Prostate gland (tissue), 2 donors: Measurements from ENCODE around the gene APOD. TPM values are rescaled to one million over a fixed set of nuclear protein-coding genes. Genes with fewer than 3 reads are reported as not detected.
A peak's percentile ranks its signal among the peaks of the same experiment; 100 is the strongest.

ENCODE experiments used
- DNase-seq: peaks from one replicate; pipeline ENCODE4 v3.0.0-alpha.2; 2019; ENCODE audit warnings: low spot score
- H3K27ac ChIP-seq, 2 donors: fragments of 200-600 bp; sonication (generic); 2 replicates each; pipeline ENCODE4 v1.5.1; 2017 to 2019
- H3K27me3 ChIP-seq: fragments of 200-600 bp; sonication (generic); replicated peaks from 2 replicates; pipeline ENCODE4 v1.5.1; 2019; ENCODE audit not compliant: insufficient read depth
- H3K36me3 ChIP-seq, 2 donors: fragments of 200-600 bp; sonication (generic); 1 replicate in 1 of 2; 2 replicates in 1 of 2; pipeline versions ENCODE4 v1.5.1 to v1.8.1; 2017 to 2019
- H3K4me1 ChIP-seq: fragments of 200-600 bp; sonication (generic); replicated peaks from 2 replicates; pipeline ENCODE4 v1.5.1; 2019
- H3K4me3 ChIP-seq, 2 donors: fragments of 200-600 bp; sonication (generic); 2 replicates each; pipeline ENCODE4 v1.5.1; 2017 to 2019
- H3K9me3 ChIP-seq: fragments of 200-600 bp; sonication (generic); 2 replicates; pipeline ENCODE4 v1.5.1; 2017
- POLR2A ChIP-seq: fragments of 450-650 bp; IDR thresholded peaks from one replicate; pipeline ENCODE4 v1.6.1; 2016; ENCODE audit warnings: antibody characterized with exemption, mild to moderate bottlenecking
- POLR2AphosphoS5 ChIP-seq: sonication (generic); formaldehyde crosslinking; IDR thresholded peaks from one replicate; pipeline ENCODE4 v1.6.1; 2017; ENCODE audit warnings: antibody characterized with exemption
- WGBS: methylation state at CpG from one replicate; pipeline ENCODE4 v1.1.5; 2018; 5-methylcytosine and 5-hydroxymethylcytosine counted together
- intact Hi-C: fragments of 100-400 bp; cut with DNase I; formaldehyde crosslinking; loops from one replicate; pipeline ENCODE4 v1.14.2; 2022
- small RNA-seq, 2 donors: library from RNA; depleted of rRNA; stranded (forward); fragments of <200 nt; gene quantifications; one replicate each; pipeline ENCODE3, GENCODE V24; 2016
- total RNA-seq, 2 donors: library from RNA; depleted of rRNA; stranded (reverse); fragments of >200 nt; gene quantifications; one replicate each; pipeline ENCODE4 v1.1.0, GENCODE V29; 2016
- TF ChIP-seq, protein P1 (sequence below), 4 experiments: fragments of 200-600 bp in 2 of 4; fragments of 450-650 bp in 2 of 4; sonication (generic) in 2 of 4; IDR thresholded peaks; 1 replicate in 3 of 4; 2 replicates in 1 of 4; pipeline ENCODE4 v1.5.1; 2016 to 2019; ENCODE audit warnings: antibody characterized with exemption in 4 of 4, mild to moderate bottlenecking in 2 of 4, moderate library complexity in 2 of 4

The APOD gene
- total RNA-seq, 2 donors from 2014 or later: 52.4 to 121 TPM

- intact Hi-C loops: no loop called here
- WGBS: 98% methylated on average over 5 of the region's 5 CpGs
- no peak overlapping the region for H3K27ac ChIP-seq
- TF ChIP-seq, protein P1, sequence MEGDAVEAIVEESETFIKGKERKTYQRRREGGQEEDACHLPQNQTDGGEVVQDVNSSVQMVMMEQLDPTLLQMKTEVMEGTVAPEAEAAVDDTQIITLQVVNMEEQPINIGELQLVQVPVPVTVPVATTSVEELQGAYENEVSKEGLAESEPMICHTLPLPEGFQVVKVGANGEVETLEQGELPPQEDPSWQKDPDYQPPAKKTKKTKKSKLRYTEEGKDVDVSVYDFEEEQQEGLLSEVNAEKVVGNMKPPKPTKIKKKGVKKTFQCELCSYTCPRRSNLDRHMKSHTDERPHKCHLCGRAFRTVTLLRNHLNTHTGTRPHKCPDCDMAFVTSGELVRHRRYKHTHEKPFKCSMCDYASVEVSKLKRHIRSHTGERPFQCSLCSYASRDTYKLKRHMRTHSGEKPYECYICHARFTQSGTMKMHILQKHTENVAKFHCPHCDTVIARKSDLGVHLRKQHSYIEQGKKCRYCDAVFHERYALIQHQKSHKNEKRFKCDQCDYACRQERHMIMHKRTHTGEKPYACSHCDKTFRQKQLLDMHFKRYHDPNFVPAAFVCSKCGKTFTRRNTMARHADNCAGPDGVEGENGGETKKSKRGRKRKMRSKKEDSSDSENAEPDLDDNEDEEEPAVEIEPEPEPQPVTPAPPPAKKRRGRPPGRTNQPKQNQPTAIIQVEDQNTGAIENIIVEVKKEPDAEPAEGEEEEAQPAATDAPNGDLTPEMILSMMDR (IDR thresholded peaks at IDR 0.05): no peak
- TF ChIP-seq POLR2AphosphoS5: no peak
- no peak for TF ChIP-seq POLR2A
- no peaks in the 10 kb centered on the region for H3K4me1 ChIP-seq
- H3K9me3 ChIP-seq: no peaks in the 10 kb centered on the region
- no peaks in the 10 kb centered on the region for H3K36me3 ChIP-seq
- no peak overlapping the region for H3K4me3 ChIP-seq
- H3K27me3 ChIP-seq: no peaks in the 10 kb centered on the region
- no peak for DNase-seq
Measured at GRCh38 chr3:195531683-195532082, 52.1 kb downstream of the APOD start.

DNA sequence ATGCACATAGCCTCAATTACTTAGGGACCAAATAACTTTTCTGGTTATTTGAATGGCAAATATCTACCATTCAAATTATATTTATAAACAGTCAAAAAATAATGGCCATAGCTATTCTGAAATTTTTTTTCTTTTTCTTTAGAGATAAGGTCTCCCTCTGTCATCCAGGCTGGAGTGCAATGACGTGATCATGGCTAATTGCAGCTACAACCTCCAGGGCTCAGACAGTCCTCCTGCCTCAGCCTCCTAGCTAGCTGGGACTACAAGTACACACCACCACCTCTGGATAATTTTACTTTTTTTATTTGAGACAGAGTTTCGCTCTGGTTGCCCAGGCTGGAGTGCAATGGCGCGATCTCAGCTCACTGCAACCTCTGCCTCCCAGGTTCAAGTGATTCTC lies 57.2 kb downstream of the APOD start:
- WGBS: 98% methylated on average over 4 of the region's 4 CpGs
- Histone ChIP-seq H3K4me3 (no peak overlapping the region), H3K36me3 (no peaks in the 10 kb centered on the region), H3K27me3 (no peaks in the 10 kb centered on the region), H3K27ac (no peak overlapping the region), H3K9me3 (no peaks in the 10 kb centered on the region), H3K4me1 (no peaks in the 10 kb centered on the region)
- DNase-seq: no peak
- TF ChIP-seq POLR2AphosphoS5 (no peak), POLR2A (no peak)
- TF ChIP-seq, protein P1 (IDR thresholded peaks at IDR 0.05): no peak
- intact Hi-C loops: loop anchor here (5.0 kb wide), 1 partner anchor 839 kb away; the partner anchor contains the start of gene FAM43A

DNA sequence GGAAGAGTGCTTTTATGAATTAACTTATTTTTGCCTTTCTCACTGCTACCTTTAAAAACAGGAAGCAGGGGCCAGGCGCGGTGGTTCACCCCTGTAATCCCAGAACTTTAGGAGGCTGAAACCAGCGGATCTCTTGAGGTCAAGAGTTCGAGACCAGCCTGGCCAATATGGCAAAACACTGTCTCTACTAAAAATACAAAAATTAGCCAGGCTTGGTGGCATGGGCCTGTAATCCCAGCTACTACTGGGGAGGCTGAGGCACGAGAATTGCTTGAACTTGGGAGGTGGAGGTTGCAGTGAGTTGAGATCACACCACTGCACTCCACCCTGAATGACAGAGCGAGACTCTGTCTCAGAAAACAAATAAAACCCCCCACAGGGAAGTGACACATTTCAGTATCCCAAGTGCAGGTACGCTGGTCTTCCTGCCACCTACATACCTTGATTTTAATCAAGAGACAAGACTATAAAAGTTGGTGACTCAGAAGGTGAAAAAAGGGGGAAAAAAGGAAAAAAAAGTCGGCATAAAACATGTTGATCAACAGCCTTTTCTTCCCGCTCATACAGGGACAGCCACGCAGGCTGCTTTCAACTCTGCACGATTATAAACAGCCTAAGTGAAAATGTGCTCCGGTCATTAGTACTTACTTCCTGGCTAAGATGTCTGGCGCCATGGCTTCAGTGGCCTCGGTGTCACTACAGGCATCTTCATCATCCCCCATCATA lies 59.4 kb downstream of the APOD start:
- H3K4me1 ChIP-seq: no peaks in the 10 kb centered on the region
- H3K27me3 ChIP-seq: no peaks in the 10 kb centered on the region
- H3K36me3 ChIP-seq: no peaks in the 10 kb centered on the region
- H3K4me3 ChIP-seq: no peak overlapping the region
- 82% methylated on average over 14 of the region's 14 CpGs for WGBS
- TF ChIP-seq POLR2AphosphoS5 (no peak), POLR2A (no peak)
- TF ChIP-seq, protein P1 (IDR thresholded peaks at IDR 0.05): no peak
- intact Hi-C loops: no loop called here
- no peaks in the 10 kb centered on the region for H3K9me3 ChIP-seq
- H3K27ac ChIP-seq: no peak overlapping the region
- no peak for DNase-seq

GRCh38 chr3:195522254-195523023 lies 61.3 kb downstream of the APOD start:
- Histone ChIP-seq H3K9me3 (no peaks in the 10 kb centered on the region), H3K27ac (no peak overlapping the region), H3K36me3 (no peaks in the 10 kb centered on the region), H3K4me1 (no peaks in the 10 kb centered on the region), H3K4me3 (no peak overlapping the region), H3K27me3 (no peaks in the 10 kb centered on the region)
- TF ChIP-seq, protein P1 (IDR thresholded peaks at IDR 0.05): peak; percentile 76 to 93 (median 89)
- TF ChIP-seq POLR2AphosphoS5: no peak
- no peak for DNase-seq
- intact Hi-C loops: loop anchor here (1.0 kb wide), 1 partner anchor 250 kb away; no protein-coding TSS in a partner anchor
- 58% methylated on average over 6 of the region's 6 CpGs for WGBS

Small RNA genes within 50 kb of the gene (small RNA-seq; reads per million reads assigned to genes)
- gene RN7SL73P: 0 reads per million in 2 donors
- gene RNU6ATAC24P: 0 reads per million in 2 donors

Other genes starting within 250 kb of the APOD start
- gene ACAP2, start 140.9 kb downstream of the APOD start, total RNA-seq: 10 to 100 TPM; 30.5 to 56.8 TPM
- gene PPP1R2, start 40.6 kb downstream of the APOD start, total RNA-seq: 100 to 1,000 TPM in 1 of 2 donors, 10 to 100 TPM in 1; 75.8 to 119 TPM
- gene MUC20, start 137.0 kb upstream of the APOD start, total RNA-seq: 10 to 100 TPM; 17.9 to 49.0 TPM
- 10 to 100 TPM in 1 of 2 donors, 1 to 10 TPM in 1; 8.6 to 12.0 TPM for gene MUC4, start 228.0 kb upstream of the APOD start, total RNA-seq